Stimulated activated CD4-positive, alpha-beta T cell treated with anti-CD3 and anti-CD28 coated beads, Interleukin-4, amount 100 ng/mL, for 4 hours (primary cell): Measurements from ENCODE around the gene TSN.
"Not testable (repeated sequence)": the region's sequence is repeated elsewhere in the genome, so short reads cannot be mapped to it uniquely, and the experiment has no call there.

Experiments
- DNase-seq, 2 experiments: peaks; one replicate each; pipeline ENCODE4 v3.0.0-alpha.2; 2020

TSN gene

GRCh38 chr2:121755237-121756111 lies at the start of gene TSN:
Gene TSN (plus strand): TSS chr2:121755651. CDS start chr2:121755780, 129 bp downstream.
- peak; percentile 96 to 97 for DNase-seq

- no peak for DNase-seq
These were observed 49.5 kb upstream of the TSN start for GRCh38 chr2:121705958-121706357.

GRCh38 chr2:121707344-121707919 lies 48.0 kb upstream of the TSN start:
- DNase-seq = no peak

- DNase-seq = no peak
These were observed 47.5 kb upstream of the TSN start for GRCh38 chr2:121707920-121708361.

GRCh38 chr2:121709776-121710469 lies 45.5 kb upstream of the TSN start:
- no peak for DNase-seq

GRCh38 chr2:121710470-121711170 lies 44.8 kb upstream of the TSN start:
- no peak for DNase-seq

- not testable (repeated sequence) for DNase-seq
These were observed 44.0 kb upstream of the TSN start for GRCh38 chr2:121711481-121711880.

- DNase-seq = no peak
These were observed 39.3 kb upstream of the TSN start for GRCh38 chr2:121716126-121716525.

- DNase-seq = no peak
These were observed 37.9 kb upstream of the TSN start for GRCh38 chr2:121717529-121717928.

- no peak for DNase-seq
These were observed 33.5 kb upstream of the TSN start for GRCh38 chr2:121721926-121722325.

GRCh38 chr2:121722479-121722878 lies 33.0 kb upstream of the TSN start:
- DNase-seq = no peak

- DNase-seq = no peak
These were observed 32.1 kb upstream of the TSN start for GRCh38 chr2:121723316-121723715.

GRCh38 chr2:121727332-121727731 lies 28.1 kb upstream of the TSN start:
- DNase-seq = no peak

GRCh38 chr2:121727950-121728349 lies 27.5 kb upstream of the TSN start:
- no peak for DNase-seq

- DNase-seq = no peak
These were observed 24.1 kb upstream of the TSN start for GRCh38 chr2:121731366-121731765.

GRCh38 chr2:121734544-121734943 lies 20.9 kb upstream of the TSN start:
- not testable (repeated sequence) for DNase-seq

- no peak for DNase-seq
These were observed 19.9 kb upstream of the TSN start for GRCh38 chr2:121735518-121736074.

- no peak for DNase-seq
These were observed 19.4 kb upstream of the TSN start for GRCh38 chr2:121736140-121736461.

GRCh38 chr2:121736462-121737336 lies 18.8 kb upstream of the TSN start, which contains the start of gene NIFK:
Gene NIFK (minus strand): TSS chr2:121736875. CDS start chr2:121736850, 25 bp downstream.
- DNase-seq = peak; percentile 99 to 100

- no peak for DNase-seq
These were observed 14.5 kb upstream of the TSN start for GRCh38 chr2:121740973-121741372.

GRCh38 chr2:121741450-121741849 lies 14.0 kb upstream of the TSN start:
- no peak for DNase-seq
